Hippocampal formation (tissue), 2 donors: ENCODE results near the gene IL17RE.
"Not testable (repeated sequence)": the region's sequence is repeated elsewhere in the genome, so short reads cannot be mapped to it uniquely, and the experiment has no call there.

Experiments
- DNase-seq, 2 donors: peaks; one replicate each; lab custom pipeline; 2025; lab: John Stamatoyannopoulos, UW

IL17RE gene

DNA sequence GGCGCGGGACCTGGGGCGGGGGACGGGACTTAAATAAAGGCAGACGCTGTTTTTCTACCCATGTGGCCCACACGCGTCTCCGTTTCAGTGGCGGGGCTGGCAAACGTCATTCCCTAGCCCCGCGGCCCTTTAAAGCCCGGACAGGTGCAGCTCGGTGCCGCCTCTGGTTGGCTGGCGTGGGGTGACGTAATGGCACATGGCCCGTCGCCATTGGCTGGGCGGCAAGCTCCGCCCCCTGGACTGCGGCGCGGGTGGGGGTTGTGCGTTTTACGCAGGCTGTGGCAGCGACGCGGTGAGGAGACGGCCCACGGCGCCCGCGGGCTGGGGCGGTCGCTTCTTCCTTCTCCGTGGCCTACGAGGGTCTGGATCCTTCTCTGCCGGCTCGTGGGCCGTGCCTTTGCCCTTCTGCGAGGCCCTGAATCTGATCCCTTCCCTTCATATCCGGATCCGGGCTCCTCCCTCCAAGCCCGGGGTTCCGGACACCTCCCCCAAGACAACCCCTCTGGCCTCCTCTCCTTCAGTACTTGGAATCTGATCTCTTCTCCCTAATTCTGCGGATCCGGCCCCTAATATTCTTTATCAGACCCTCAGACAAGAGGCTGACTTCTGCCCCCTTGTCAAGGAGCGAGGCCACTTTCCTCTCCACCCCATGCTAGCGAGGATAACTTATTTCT is 31.1 kb downstream of the IL17RE start, which contains the start of gene CRELD1:
CRELD1 (plus strand) TSS at position 274 of the 674 bp plus-strand sequence. CDS start 605 bp downstream, outside the sequence.
- peak; percentile 94 to 98 for DNase-seq

DNA sequence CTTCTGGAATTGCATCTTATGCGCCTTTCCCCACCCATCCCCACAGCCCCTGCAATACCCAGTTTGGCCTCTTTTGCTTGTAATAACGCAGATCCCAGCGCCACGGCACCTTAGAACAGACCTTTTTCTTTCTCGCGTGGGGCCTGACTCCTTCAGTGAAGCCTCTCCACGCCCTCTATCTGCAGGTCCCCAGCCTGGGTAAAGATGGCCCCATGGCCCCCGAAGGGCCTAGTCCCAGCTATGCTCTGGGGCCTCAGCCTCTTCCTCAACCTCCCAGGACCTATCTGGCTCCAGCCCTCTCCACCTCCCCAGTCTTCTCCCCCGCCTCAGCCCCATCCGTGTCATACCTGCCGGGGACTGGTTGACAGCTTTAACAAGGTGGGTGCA is 31.6 kb downstream of the IL17RE start:
- no peak for DNase-seq

DNA sequence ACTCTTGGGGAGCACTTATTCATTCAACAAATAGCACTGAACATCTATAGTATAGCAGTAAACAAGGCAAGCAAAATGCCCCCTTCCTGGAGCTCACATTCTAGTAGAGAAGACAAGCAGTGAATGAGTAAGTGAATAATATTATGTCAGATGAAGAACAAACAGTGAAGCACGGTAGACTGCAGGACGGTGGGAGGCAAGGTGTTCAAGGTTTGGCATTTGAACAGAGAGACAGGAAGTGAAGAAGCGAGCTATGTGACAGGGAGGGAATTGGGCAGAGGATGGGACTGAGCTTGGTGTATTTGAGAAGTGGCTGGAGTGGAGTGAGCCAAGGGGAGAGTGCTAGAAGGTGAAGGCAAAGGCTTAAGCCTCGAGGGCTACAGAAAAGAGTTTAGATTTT is 32.3 kb downstream of the IL17RE start:
- no peak for DNase-seq

DNA sequence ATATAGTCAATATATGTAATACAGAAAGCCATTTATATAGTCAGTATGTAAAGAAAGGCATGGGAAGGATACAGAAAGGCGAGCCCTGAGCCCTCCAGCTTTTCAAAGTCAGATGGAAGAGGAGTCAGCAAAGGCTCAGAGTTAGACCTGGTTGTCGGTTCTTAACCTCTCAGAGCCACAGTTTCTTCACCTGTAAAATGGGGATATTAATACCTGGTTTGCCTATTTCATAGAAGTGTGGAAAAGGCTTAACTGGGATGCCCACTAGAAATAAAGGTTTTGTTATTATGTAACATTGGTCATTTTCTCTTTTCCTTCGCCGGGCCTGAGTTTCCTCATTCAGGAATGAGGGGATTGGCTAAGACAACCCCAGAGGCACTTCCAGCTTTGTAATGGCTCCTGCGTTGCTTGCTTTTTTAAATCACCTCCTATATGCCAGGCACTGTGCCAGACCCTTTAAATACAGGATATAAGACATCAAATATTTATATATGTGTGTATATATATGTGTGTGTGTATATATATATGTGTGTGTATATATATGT is 33.4 kb downstream of the IL17RE start:
- no peak for DNase-seq

DNA sequence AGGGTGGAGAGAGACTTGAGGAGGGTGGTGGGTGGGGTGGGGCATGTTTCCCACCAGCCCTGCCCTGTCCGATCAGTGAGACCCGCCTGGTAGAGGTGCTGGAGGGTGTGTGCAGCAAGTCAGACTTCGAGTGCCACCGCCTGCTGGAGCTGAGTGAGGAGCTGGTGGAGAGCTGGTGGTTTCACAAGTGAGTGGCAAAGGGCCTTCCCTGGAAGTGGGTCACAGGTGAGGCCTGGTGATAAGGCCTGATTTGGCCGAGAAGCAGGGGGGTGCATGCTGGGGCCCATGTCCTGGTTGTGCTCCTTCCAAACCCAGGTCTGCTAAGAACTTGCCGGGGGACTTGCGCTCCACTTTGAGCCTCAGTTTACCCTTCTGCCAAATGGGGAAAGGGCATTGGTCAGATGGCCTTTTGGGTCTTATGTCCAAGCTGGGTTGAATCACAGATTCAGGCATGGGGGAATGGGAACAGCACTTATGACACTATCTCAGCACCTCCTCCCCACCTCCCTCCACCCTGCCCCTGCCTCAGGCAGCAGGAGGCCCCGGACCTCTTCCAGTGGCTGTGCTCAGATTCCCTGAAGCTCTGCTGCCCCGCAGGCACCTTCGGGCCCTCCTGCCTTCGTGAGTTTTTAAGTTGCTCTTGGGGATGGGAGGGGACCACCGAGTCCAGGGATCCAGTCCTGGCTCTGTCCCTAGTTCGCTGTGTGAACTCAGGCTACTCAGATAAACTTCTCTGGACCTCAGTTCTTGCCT is 35.0 kb downstream of the IL17RE start:
- no peak for DNase-seq

DNA sequence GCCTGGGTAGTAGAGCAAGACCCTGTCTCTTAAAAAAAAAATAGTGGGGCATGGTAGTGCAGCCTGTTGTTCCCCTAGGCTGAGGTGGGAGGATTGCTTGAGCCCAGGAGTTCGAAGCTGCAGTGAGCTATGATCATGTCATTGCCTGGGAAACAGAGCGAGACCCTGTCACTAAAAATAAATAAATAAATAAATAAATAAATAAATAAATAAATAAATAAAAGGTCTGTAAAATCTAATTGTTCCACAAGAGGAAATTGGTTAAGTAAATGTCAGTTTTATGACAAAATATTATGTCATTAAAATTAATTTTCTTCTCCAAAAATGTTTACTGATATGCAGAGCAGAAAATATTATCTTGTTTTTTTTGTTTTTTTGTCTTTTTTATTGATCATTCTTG is 36.3 kb downstream of the IL17RE start:
- no peak for DNase-seq

DNA sequence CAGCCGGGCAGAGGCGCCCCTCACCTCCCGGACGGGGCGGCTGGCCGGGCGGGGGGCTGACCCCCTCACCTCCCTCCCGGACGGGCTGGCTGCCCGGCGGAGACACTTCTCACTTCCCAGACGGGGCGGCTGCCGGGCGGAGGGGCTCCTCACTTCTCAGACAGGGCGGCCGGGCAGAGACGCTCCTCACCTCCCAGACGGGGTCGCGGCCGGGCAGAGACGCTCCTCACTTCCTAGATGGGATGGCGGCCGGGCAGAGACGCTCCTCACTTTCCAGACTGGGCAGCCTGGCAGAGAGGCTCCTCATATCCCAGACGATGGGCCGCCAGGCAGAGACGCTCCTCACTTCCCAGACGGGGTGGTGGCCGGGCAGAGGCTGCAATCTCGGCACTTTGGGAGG is 37.3 kb downstream of the IL17RE start:
- not testable (repeated sequence) for DNase-seq

DNA sequence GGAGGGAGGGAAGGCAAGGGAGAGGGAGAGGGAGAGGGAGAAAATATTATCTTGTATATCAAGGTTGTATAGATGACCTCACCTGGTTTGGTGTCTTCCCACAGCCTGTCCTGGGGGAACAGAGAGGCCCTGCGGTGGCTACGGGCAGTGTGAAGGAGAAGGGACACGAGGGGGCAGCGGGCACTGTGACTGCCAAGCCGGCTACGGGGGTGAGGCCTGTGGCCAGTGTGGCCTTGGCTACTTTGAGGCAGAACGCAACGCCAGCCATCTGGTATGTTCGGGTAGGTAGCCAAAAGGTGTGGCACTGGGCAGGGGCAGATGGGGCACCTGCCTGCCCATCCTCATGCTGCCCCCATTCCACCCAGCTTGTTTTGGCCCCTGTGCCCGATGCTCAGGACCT is 38.1 kb downstream of the IL17RE start:
- no peak for DNase-seq

DNA sequence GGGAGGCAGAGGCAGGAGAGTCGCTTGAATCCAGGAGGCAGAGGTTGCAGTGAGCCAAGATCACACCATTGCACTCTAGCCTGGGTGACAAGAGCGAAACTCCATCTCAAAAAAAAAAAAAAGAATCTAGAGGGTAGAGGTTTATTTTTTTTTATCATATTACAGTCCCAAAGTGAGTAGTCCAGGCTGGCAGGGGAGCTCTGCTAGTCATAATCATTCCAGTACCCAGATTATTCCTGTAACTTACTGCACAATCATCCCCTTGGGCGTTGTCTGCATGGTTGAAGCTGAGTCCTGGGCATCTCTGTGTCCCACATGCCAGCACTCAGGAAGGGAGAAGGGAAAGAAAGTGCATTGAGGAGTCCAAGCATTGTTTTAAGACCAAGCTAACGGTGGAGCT is 39.5 kb downstream of the IL17RE start:
- DNase-seq, result no peak

DNA sequence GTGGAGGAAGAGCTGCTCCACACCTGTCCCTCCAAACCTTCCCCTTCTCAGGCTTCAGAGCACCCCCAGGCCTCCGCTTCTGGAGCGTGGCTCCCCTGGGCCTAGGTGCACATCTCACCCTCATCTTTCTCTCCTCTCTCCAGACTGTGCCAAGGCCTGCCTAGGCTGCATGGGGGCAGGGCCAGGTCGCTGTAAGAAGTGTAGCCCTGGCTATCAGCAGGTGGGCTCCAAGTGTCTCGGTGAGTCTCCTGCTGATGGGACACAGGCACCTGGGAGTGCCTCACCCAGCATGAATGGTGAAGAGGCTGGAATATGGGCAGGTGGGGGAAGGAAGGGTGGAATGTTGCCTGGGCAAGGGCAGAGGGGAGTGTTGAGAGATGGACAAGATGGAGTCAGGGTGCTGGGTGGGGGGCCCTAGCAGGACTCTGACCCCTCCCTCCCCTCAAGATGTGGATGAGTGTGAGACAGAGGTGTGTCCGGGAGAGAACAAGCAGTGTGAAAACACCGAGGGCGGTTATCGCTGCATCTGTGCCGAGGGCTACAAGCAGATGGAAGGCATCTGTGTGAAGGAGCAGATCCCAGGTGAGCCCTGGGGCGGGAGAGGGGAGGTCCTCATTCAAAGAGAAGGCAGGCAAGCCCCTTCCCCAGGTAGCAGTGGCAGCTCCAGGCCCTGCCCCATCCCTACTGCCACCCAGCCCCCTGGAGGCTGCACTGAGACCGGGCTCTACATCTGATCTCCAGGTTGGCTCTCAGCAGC is 40.5 kb downstream of the IL17RE start:
- DNase-seq, result no peak

DNA sequence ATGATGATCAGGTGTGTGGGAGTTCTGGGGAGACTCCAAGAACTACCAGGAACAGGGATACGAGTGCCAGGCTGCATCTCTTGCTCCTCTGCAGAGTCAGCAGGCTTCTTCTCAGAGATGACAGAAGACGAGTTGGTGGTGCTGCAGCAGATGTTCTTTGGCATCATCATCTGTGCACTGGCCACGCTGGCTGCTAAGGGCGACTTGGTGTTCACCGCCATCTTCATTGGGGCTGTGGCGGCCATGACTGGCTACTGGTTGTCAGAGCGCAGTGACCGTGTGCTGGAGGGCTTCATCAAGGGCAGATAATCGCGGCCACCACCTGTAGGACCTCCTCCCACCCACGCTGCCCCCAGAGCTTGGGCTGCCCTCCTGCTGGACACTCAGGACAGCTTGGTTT is 41.6 kb downstream of the IL17RE start:
- DNase-seq, result no peak

DNA sequence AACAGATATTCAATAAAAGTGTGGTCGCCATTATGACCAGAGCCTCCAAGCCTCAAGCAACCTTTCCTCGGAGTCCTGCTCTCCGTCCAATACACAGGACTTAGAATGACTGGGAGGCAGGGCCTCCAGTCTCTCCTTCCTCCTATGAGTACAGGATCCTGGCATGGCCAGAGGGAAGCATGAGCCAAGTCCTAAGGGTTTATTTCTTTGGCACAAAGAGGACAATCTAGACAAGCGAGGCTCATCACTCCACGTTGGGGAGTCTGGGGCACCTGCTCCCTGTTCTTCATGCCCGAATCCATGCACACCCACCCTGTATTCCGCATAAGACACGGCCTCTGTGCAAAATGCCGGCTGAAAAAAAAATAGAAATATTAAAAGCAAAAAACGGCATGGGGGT is 42.7 kb downstream of the IL17RE start:
- no peak for DNase-seq

DNA sequence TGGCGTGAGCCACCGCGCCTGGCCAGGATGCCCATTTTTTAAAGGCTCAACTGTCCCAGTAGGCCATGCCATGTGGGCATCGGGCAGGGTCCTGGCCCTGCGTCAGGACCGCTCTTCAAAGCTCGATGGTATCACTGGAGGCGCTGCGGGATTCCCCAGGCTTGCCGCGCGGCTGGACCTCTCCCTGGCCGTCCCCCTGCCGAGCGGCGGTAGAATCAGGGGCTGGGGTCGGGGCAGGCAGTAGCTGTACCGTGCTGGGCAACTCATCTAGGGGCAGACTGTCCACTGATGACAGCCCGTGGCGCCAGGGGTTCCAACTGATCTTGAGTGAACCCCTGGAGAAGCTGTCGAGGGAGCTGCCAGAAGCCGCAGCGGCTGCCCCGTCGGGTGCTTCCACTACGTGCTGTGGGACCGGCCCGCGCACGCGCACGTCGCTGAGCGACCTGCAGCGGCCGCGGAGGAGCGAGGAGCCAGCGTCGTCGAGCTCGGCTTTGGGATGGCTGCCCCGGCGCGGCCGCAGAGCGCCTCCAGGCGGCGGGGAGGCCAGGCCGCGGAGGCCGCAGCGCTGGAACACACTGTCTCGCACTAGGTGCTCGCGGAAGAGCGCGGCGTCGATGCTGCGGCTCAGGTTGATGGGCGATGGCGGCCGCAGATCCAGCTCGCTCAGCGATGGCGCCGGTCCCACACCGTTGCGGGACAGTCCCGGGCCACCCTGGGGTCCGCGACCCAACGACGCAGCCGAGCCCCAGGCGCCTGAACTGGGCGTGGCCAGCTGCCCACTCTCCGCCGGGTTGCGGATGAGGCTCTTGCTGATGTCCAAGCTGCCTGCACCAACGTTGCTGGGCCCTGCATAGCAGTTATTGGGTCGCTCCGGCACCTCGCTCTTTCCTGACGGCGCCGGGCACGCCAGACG is 43.7 kb downstream of the IL17RE start:
- peak; percentile 61 to 73 for DNase-seq

DNA sequence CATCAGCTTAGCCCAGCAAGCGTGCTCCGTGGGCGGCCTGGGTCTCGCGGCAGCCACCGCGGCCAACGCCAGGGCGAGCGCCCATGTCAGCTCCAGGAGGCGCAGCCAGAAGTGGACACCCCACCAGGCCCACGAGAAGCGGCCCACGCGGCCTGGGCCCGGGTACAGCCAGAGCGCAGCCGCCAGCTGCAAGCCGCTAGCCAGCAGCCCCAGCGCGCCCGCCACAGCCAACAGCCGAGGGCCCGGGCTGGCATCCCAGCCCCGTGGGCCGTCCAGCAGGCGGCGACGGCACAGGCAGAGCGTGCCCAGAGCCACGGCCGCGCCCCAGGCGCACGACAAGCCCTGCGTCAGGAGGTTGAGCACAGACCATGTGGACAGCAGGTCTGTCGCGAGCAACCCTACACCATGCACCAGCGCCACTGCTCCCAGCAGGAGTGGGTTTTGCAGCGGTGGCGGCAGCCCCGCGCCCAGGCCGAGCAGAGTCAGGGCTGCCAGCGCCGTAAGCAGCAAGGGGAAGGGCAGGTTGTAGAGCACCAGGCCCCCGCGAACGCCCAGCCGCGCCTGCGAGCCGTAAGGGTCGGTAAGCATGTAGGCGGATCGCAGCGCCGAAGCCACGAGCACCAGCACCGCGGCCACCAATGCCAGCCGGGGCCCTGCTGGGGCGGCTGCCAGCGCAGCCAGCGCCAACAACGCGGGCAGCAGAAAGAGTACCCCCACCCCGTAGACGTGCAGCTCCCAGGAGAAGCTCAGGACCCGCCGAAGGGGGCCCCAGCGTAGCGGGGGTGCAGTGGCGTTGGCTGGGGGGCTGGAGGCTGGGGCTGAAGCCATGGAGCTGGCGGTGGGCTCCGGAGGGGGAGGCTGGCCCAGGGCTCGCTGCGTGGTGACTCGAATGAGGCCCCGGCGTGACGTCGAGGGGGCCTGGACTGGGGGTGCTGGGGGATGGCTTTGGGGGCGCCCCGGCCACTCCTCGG is 44.7 kb downstream of the IL17RE start:
- DNase-seq, result peak; percentile 37 to 64

DNA sequence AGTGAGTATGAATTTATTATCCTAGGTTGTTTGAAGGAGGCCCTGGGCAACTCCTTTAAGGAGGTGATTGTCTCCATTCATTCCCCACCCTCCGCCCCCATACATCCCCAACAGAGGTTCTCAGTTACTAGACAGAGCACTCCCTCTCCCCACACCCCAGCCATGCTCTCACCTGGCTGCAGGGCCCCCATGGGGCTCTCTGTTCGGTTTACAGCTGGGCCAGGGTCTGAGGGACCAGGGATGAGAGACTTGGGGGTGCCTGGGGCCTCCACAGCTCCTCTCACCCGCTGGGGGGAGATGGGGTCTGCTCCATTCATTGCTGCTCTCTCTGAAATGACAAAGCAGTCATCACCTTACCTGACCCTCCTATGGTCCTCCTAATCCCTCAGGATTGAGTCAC is 45.9 kb downstream of the IL17RE start:
- DNase-seq, result no peak

DNA sequence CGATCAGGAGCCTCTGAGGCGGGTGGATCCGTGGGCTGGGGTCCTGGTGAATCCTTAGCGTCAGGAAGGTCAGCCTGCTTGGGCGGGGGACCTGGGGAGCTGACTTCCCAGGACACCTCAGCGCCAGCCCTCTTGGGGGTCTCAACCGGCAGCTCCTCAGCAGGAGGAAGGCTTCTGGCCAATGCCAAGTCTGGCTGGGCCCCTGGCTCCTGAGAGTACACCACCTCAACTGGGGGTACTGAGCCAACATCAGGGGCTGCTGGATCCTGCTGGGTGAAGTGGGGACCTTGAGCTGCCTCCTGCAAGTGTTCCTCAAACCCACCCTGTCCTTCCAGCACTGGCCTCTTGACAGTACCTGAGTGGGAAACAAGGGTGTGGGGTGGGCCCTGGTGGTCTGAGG is 46.5 kb downstream of the IL17RE start:
- no peak for DNase-seq

DNA sequence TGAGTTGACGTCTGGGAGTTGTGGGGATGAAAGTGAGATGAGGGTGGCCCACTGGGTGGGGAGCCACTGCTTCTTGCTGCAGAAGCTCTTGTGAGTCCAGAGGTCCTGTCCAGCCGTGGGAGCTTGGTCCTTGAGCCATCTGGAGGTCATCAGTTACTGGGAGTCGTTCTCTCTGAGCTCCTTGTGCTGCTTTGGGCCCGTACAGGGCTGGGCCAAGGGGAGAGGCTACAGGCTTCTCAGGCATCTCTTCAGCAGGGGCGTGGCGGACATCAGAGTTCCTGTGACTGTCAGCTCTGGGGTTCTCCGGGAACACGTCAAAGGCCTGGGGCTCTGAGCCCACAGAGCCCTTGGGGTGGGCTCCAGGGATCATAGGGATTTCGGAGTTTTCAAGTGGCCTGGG is 47.0 kb downstream of the IL17RE start:
- no peak for DNase-seq

DNA sequence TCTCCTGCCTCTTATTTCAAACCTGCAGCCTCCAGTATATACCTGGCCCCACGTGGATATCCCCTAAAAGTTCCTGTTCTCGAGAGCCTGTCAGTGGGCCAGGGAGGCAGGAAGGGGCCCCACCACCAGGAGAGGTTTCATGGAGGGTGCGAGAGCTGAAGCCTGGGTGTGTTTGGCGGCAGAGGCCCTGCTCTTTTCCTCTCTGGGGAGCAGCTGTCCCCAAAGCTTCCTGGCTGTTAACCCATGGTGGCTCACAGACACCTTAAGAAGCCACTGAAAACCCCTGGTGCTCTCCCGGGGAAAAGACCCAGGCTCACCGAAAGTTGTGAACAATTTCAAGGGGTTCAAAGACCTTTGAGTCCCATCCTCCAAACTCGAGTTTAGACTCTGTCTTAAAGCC is 48.5 kb downstream of the IL17RE start:
- no peak for DNase-seq

DNA sequence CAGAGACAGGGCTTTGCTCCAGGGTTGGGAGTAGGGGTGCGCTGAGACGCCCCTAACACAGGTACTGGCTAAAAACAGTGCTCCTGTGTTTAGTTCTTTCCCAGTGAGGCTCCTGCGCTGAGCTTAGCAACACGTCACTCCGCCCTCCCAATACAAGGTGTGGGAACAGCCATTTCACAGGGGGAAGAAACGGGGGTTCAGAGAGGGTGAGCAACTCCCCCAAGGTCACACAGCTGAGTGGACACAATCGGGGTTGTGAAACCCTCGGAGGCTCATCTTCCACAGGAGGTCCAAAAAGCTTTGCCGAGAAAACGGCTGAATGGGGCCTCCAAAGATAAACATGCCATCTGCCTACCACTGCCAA is 48.9 kb downstream of the IL17RE start:
- no peak for DNase-seq
